CD14-positive monocyte (primary cell): ENCODE results near the gene KCNIP3. TPM values are rescaled to one million over a fixed set of nuclear protein-coding genes. Genes with fewer than 3 reads are reported as not detected.

Experiments used
- DNase-seq, 3 donors: peaks; one replicate each; pipeline ENCODE4 v3.0.0-alpha.2; 2011 to 2022
- H2AFZ ChIP-seq: 2 replicates; pipeline ENCODE4 v1.6.0; 2012; ENCODE audit warnings: mild to moderate bottlenecking, low read depth, low read length, inconsistent platforms; ENCODE audit not compliant: insufficient read depth, poor library complexity, severe bottlenecking
- H3K27ac ChIP-seq, 2 donors: 1 replicate in 1 of 2; 2 replicates in 1 of 2; pipeline ENCODE4 v1.5.1; 2012 to 2013; ENCODE audit warnings: low read length in 2 of 2, control low read depth in 1 of 2, inconsistent platforms in 1 of 2, low read depth in 1 of 2, mild to moderate bottlenecking in 1 of 2
- H3K27me3 ChIP-seq, 2 donors: one replicate each; pipeline versions ENCODE4 v1.6.0 to v1.6.1; 2011 to 2013; ENCODE audit warnings: low read length in 2 of 2; ENCODE audit not compliant: control insufficient read depth in 2 of 2, insufficient read depth in 2 of 2
- H3K36me3 ChIP-seq, 2 donors: replicated peaks in 1 of 2; 1 replicate in 1 of 2; 2 replicates in 1 of 2; pipeline versions ENCODE4 v1.5.1 to v1.6.1; 2012 to 2013; ENCODE audit warnings: low read length in 2 of 2, control low read depth in 1 of 2, inconsistent platforms in 1 of 2, mild to moderate bottlenecking in 1 of 2; ENCODE audit not compliant: insufficient read depth in 2 of 2, control insufficient read depth in 1 of 2
- H3K4me1 ChIP-seq, 2 donors: 1 replicate in 1 of 2; 2 replicates in 1 of 2; pipeline versions ENCODE4 v1.5.1 to v1.6.1; 2012 to 2013; ENCODE audit warnings: low read length in 2 of 2, control low read depth in 1 of 2, inconsistent platforms in 1 of 2, mild to moderate bottlenecking in 1 of 2, moderate library complexity in 1 of 2; ENCODE audit not compliant: insufficient read depth in 2 of 2, control insufficient read depth in 1 of 2
- H3K4me2 ChIP-seq: replicated peaks from 2 replicates; pipeline ENCODE3; 2012; ENCODE audit warnings: low read length, moderate library complexity, mild to moderate bottlenecking; ENCODE audit not compliant: poor library complexity, severe bottlenecking; ENCODE audit errors: extremely low read depth
- H3K4me3 ChIP-seq, 3 experiments: fragments of 200-600 bp in 1 of 3; sonication (generic) in 1 of 3; replicated peaks in 1 of 3; 1 replicate in 2 of 3; 2 replicates in 1 of 3; pipeline ENCODE4 v1.5.1; 2011 to 2013; ENCODE audit warnings: low read length in 3 of 3, mild to moderate bottlenecking in 3 of 3, control low read depth in 2 of 3, low read depth in 2 of 3, inconsistent platforms in 1 of 3, moderate library complexity in 1 of 3
- H3K79me2 ChIP-seq: 2 replicates; pipeline ENCODE4 v1.6.0; 2012; ENCODE audit warnings: mild to moderate bottlenecking, control low read depth, inconsistent platforms, low read length, moderate library complexity; ENCODE audit not compliant: insufficient read depth
- H3K9ac ChIP-seq: 2 replicates; pipeline ENCODE4 v1.6.0; 2017; ENCODE audit warnings: low read length, mild to moderate bottlenecking; ENCODE audit not compliant: insufficient read depth, poor library complexity, severe bottlenecking
- H3K9me3 ChIP-seq, 2 donors: replicated peaks in 1 of 2; 1 replicate in 1 of 2; 2 replicates in 1 of 2; pipeline versions ENCODE4 v1.5.1 to v1.6.1; 2012 to 2013; ENCODE audit warnings: low read length in 2 of 2, control low read depth in 1 of 2; ENCODE audit not compliant: control insufficient read depth in 1 of 2, insufficient read depth in 1 of 2
- H4K20me1 ChIP-seq: 2 replicates; pipeline ENCODE4 v1.6.0; 2012; ENCODE audit warnings: mild to moderate bottlenecking, low read length, control low read depth, moderate library complexity; ENCODE audit not compliant: insufficient read depth
- H3K27ac Mint-ChIP-seq, 7 donors: one replicate each; pipeline ENCODE4 v1.8.0; 2020; ENCODE audit warnings: mild to moderate bottlenecking in 7 of 7, mixed read lengths in 7 of 7, moderate library complexity in 6 of 7, inconsistent platforms in 2 of 7
- H3K27me3 Mint-ChIP-seq, 3 donors: one replicate each; pipeline ENCODE4 v1.8.0; 2021 to 2022; ENCODE audit warnings: low read depth in 3 of 3, mild to moderate bottlenecking in 3 of 3, mixed read lengths in 3 of 3, moderate library complexity in 3 of 3, inconsistent platforms in 1 of 3
- H3K36me3 Mint-ChIP-seq, 2 donors: one replicate each; pipeline ENCODE4 v1.8.0; 2020; ENCODE audit warnings: mixed read lengths in 2 of 2, inconsistent platforms in 1 of 2, mild to moderate bottlenecking in 1 of 2
- H3K4me1 Mint-ChIP-seq: one replicate; pipeline ENCODE4 v1.8.0; 2020; ENCODE audit warnings: mild to moderate bottlenecking, mixed read lengths
- H3K4me3 Mint-ChIP-seq, 2 donors: one replicate each; pipeline ENCODE4 v1.8.0; 2020; ENCODE audit warnings: mild to moderate bottlenecking in 2 of 2, mixed read lengths in 2 of 2, moderate library complexity in 1 of 2
- H3K9me3 Mint-ChIP-seq, 7 donors: one replicate each; pipeline ENCODE4 v1.8.0; 2020 to 2022; ENCODE audit warnings: mixed read lengths in 7 of 7, mild to moderate bottlenecking in 6 of 7, moderate library complexity in 6 of 7, inconsistent platforms in 2 of 7
- WGBS: methylation state at CpG from one replicate; pipeline ENCODE4 v1.1.5; 2013; ENCODE audit warnings: missing lambda C conversion rate; ENCODE audit not compliant: insufficient coverage; 5-methylcytosine and 5-hydroxymethylcytosine counted together
- intact Hi-C, 2 donors: fragments of 100-400 bp; cut with micrococcal nuclease; formaldehyde crosslinking; loops; one replicate each; pipeline versions ENCODE4 v1.15.0 to v1.15.1; 2023
- polyA plus RNA-seq, 3 donors: library from polyadenylated mRNA; depleted of rRNA in 1 of 3; unstranded in 2 of 3; stranded (reverse) in 1 of 3; fragments of 300-500 nt in 2 of 3; fragments of >200 nt in 1 of 3; fragmentation: Illumina TruSeq in 2 of 3; gene quantifications; 1 replicate in 2 of 3; 2 replicates in 1 of 3; pipeline ENCODE4 v1.2.3, GENCODE V29; 2012 to 2021
- TF ChIP-seq, protein P1 (sequence below): fragments of 200-600 bp; IDR thresholded peaks from one replicate; pipeline ENCODE4 v1.8.0; 2022; ENCODE audit warnings: antibody characterized with exemption, mild to moderate bottlenecking

KCNIP3 gene
- polyA plus RNA-seq, 3 donors = not detected

DNA sequence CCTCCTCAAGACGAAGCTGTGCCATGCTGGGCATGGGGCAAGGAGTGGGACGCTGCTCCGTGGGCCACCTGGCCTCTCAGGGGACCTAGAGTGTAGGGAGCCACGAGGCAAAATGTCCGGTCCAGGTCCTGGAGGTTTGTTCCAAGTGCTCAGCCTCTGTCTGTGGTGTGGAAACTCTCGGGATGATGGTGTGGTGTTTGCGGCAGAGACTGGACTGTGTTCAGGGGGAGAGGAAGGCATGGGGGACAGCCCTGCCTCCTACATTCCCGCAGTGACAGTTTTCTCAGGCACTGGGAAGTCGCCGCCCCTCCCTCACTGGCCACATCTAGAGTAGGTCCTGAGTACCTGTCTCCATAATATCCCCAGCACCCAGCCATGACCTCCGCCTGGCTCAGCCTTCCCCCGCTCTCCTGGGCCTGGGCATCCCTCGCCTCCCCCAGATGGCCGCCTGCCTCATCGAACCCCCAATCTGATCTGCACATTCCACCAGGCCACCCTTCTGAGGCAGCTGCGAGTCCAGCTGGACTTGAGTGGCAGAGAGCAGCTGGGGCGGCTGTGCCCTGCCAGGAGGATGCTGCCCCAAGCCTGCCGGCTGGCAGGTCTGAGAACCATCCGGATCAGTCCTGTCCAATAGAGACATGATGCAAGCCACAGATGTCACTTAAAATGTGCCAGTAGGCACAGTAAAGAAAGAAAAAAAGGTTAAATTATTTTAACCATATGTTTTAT lies 6.2 kb downstream of the KCNIP3 start:
- no peak overlapping the region for H3K9ac ChIP-seq
- 95% methylated on average over 12 of the region's 19 CpGs for WGBS
- no peak overlapping the region for H2AFZ ChIP-seq
- H3K9me3 ChIP-seq = no peaks in the 10 kb centered on the region
- H3K4me1 ChIP-seq = no peaks in the 10 kb centered on the region
- no peak overlapping the region for H3K4me2 ChIP-seq
- no peak overlapping the region for H3K4me3 Mint-ChIP-seq
- TF ChIP-seq, protein P1, sequence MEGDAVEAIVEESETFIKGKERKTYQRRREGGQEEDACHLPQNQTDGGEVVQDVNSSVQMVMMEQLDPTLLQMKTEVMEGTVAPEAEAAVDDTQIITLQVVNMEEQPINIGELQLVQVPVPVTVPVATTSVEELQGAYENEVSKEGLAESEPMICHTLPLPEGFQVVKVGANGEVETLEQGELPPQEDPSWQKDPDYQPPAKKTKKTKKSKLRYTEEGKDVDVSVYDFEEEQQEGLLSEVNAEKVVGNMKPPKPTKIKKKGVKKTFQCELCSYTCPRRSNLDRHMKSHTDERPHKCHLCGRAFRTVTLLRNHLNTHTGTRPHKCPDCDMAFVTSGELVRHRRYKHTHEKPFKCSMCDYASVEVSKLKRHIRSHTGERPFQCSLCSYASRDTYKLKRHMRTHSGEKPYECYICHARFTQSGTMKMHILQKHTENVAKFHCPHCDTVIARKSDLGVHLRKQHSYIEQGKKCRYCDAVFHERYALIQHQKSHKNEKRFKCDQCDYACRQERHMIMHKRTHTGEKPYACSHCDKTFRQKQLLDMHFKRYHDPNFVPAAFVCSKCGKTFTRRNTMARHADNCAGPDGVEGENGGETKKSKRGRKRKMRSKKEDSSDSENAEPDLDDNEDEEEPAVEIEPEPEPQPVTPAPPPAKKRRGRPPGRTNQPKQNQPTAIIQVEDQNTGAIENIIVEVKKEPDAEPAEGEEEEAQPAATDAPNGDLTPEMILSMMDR = no peak
- H3K36me3 ChIP-seq = no peaks in the 10 kb centered on the region
- H3K27me3 Mint-ChIP-seq = peaks cover 0 to 8% (median 2%) of the 10 kb centered on the region in 3 donors
- no peak for DNase-seq
- H4K20me1 ChIP-seq = no peaks in the 10 kb centered on the region
- no peak overlapping the region for H3K27ac Mint-ChIP-seq
- intact Hi-C loops = no loop called here
- peaks cover 0 to under 1% (median 0%) of the 10 kb centered on the region in 7 donors for H3K9me3 Mint-ChIP-seq
- H3K27me3 ChIP-seq = no peaks in the 10 kb centered on the region
- no peaks in the 10 kb centered on the region for H3K4me1 Mint-ChIP-seq
- H3K36me3 Mint-ChIP-seq = no peaks in the 10 kb centered on the region
- H3K4me3 ChIP-seq = no peak overlapping the region
- H3K79me2 ChIP-seq = no peaks in the 10 kb centered on the region
- H3K27ac ChIP-seq = no peak overlapping the region

DNA sequence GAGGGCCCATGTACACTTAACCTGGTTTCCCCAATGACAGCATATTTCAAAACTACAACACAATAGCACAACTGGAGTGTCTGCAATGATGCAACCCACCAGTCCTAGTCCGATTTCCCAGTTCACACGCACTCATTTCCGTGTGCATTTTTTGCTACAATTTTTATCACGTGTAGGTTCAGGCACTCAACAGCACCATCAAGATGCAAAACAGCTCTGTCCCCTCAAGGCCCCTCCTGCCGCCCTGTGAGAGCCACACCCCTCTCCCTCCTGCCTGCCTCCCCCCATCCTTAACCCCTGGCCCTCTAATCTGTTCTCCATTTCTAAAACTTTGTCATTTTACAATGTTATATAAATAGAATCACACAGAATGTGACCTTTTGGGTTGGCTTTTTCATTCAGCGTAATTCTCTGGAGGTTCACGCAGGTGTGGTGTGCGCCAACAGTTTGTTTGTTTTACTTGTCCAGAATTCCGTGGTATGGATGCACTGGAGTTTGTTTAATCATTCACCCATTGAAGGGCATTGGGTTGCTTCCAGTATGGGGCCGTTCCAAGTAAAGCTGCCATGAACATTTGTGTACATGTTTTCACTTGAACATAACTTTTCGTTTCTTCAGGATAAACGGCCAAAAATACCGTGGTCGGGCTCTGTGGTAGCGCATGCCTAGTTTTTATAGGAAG lies 8.4 kb downstream of the KCNIP3 start:
- no peaks in the 10 kb centered on the region for H3K9me3 Mint-ChIP-seq
- TF ChIP-seq, protein P1 = no peak
- intact Hi-C loops = no loop called here
- Histone ChIP-seq H4K20me1 (no peaks in the 10 kb centered on the region), H2AFZ (no peak overlapping the region), H3K4me2 (no peak overlapping the region), H3K4me1 (no peaks in the 10 kb centered on the region), H3K36me3 (no peaks in the 10 kb centered on the region), H3K4me3 (no peak overlapping the region), H3K9ac (no peak overlapping the region), H3K79me2 (no peaks in the 10 kb centered on the region), H3K9me3 (no peaks in the 10 kb centered on the region), H3K27ac (no peak overlapping the region), H3K27me3 (no peaks in the 10 kb centered on the region)
- H3K36me3 Mint-ChIP-seq = no peaks in the 10 kb centered on the region
- no peak overlapping the region for H3K4me3 Mint-ChIP-seq
- peaks cover 0 to 7% (median 2%) of the 10 kb centered on the region in 3 donors for H3K27me3 Mint-ChIP-seq
- 96% methylated on average over 12 of the region's 15 CpGs for WGBS
- no peak for DNase-seq
- no peak overlapping the region for H3K27ac Mint-ChIP-seq
- H3K4me1 Mint-ChIP-seq = no peaks in the 10 kb centered on the region
